HG03432 (cell line): ENCODE measurements around the gene ABO.
"Not testable (repeated sequence)": the region's sequence is repeated elsewhere in the genome, so short reads cannot be mapped to it uniquely, and the experiment has no call there.

Source experiments
- ATAC-seq: cut with Tn5 transposase; IDR thresholded peaks from one replicate; pipeline ENCODE4 v1.9.1; 2021; ENCODE audit warnings: mild to moderate bottlenecking, moderate library complexity; ENCODE audit not compliant: unreplicated experiment

Gene ABO

DNA sequence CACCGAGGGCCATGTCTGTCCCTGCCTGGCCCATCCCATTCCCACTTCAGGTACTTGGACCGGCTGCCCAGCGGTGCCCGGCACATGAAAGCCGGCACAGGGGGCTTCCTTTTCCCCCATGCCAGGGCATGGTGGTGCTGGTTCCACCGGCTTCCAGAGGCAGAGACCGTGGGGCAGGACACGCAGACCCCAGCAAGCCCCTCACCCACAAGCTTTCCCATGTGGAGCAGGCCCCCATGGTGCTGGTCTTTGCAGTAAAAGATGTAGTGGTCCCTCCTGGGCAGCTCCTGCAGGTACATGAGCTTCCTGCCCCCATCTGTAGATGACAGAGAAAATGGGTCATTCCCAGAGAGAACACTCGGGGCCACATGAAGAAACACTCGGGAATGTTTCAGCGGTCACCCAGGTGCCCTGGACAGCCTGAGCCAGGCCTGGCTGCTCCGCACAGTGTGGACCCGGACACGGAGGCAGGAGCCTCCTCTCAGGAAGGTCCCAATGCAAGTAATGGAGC lies 67.9 kb downstream of the ABO start:
- no peak for ATAC-seq

DNA sequence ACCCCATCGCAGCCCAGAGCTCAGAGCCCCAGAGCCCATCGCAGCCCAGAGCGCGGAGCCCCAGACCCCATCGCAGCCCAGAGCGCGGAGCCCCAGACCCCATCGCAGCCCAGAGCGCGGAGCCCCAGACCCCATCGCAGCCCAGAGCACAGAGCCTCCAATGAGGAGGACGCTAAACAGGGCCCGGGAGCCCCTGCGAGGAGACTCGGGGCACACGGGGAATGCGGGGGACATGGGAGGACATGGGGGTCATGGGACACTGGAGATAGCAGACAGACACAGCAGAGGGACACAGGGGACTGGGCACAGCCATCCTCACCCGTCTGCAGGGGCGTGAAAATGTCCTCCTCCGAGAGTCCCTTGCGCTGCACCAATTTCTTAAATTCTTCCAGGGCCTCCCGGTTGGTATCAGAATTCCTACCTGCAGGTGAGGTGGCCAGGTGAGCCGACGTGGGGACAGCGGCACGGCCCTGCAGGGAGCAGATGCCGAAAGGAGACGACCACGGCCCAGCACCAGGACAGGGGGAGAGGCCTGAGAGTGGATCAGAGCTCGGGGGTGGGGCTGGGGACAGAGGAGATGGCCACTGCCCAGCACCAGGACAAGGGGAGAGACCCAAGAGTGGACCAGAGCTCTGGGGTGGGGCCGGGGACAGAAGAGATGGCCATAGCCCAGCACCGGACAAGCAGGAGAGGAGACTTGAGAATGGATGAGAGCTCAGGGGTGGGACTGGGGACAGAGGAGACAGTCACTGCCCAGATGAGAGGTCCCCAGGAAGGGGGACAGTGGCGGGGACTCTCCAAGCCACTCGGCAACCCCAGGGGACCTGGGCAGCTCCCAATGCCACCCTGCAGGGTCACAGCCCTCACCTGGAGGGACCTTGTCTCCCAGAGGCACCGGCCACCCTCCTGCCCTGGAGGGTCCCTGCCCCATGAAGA lies 68.7 kb downstream of the ABO start:
- ATAC-seq = no peak

DNA sequence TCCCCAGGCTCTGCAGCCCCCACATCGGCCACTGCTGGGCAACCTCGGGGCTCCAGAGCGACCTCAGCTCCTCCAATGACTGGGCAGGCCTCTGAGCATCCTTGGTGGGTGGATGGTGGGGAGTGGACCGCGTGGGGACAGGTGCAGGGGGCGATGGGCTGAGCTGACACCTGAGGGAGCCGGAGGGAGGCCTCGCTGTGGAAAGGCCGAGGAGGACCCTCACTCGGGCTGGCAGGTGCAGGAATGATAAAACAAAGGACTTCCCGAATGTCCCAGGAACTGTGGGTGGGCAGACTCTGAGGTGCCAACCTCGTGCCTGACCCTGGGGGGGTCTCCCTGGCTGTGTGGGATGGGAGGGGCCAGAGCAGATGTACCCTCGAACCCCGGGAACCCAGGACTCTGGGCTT lies 69.5 kb downstream of the ABO start:
- ATAC-seq = not testable (repeated sequence)
